OCI-LY7 (cell line): ENCODE measurements around the gene PDK2. TPM values are rescaled to one million over a fixed set of nuclear protein-coding genes. Genes with fewer than 3 reads are reported as not detected.

ENCODE experiments used
- BruUV-seq: library from RNA; stranded (reverse); fragments of 400-500 nt; replicated peaks from 2 replicates; lab custom pipeline; 2021; lab: Mats Ljungman, UMichigan
- CTCF ChIA-PET: fragments of 300-600 bp; sonication (Branson Sonifier 250); formaldehyde crosslinking; loops from one replicate; lab custom pipeline; 2022; ENCODE audit warnings: antibody characterized with exemption; ENCODE audit not compliant: unreplicated experiment; lab: Charles Lee
- POLR2A ChIA-PET: fragments of 300-600 bp; sonication (Branson Sonifier 250); formaldehyde crosslinking; loops from one replicate; lab custom pipeline; 2022; ENCODE audit warnings: antibody characterized with exemption; lab: Charles Lee
- DNase-seq: peaks from one replicate; pipeline ENCODE4 v3.0.0-alpha.2; 2015; ENCODE audit warnings: low spot score
- H2AFZ ChIP-seq: fragments of 200-600 bp; sonication (generic), shearing (Covaris generic); 2 replicates; pipeline ENCODE4 v1.6.1; 2014; ENCODE audit warnings: mild to moderate bottlenecking, antibody characterized with exemption, low read length, moderate library complexity
- H3K27ac ChIP-seq: fragments of 200-600 bp; sonication (generic); 2 replicates; pipeline ENCODE4 v1.5.1; 2014; ENCODE audit warnings: mixed run types, low read depth, mild to moderate bottlenecking, moderate library complexity, low read length, inconsistent platforms; ENCODE audit not compliant: poor library complexity, severe bottlenecking
- H3K36me3 ChIP-seq: fragments of 200-600 bp; sonication (generic); 2 replicates; pipeline ENCODE4 v1.6.1; 2014; ENCODE audit warnings: mild to moderate bottlenecking, antibody characterized with exemption, low read length, moderate library complexity, mixed read lengths; ENCODE audit not compliant: insufficient read depth
- H3K4me1 ChIP-seq: fragments of 200-600 bp; sonication (generic); 2 replicates; pipeline ENCODE4 v1.5.1; 2014; ENCODE audit warnings: mild to moderate bottlenecking, low read length; ENCODE audit not compliant: insufficient read depth, poor library complexity, severe bottlenecking
- H3K4me2 ChIP-seq: fragments of 200-600 bp; sonication (generic); 2 replicates; pipeline ENCODE4 v1.6.1; 2014; ENCODE audit warnings: mild to moderate bottlenecking, low read length
- H3K4me3 ChIP-seq: fragments of 200-600 bp; sonication (generic); 2 replicates; pipeline ENCODE4 v1.5.1; 2014; ENCODE audit warnings: mild to moderate bottlenecking, low read depth, low read length; ENCODE audit not compliant: poor library complexity, severe bottlenecking
- H3K79me2 ChIP-seq: fragments of 200-600 bp; sonication (generic); 2 replicates; pipeline ENCODE4 v1.6.1; 2016; ENCODE audit warnings: low read depth, mild to moderate bottlenecking, low read length, moderate library complexity, mixed read lengths; ENCODE audit not compliant: insufficient read depth
- H3K9me2 ChIP-seq: fragments of 200-600 bp; sonication (generic); 2 replicates; pipeline ENCODE4 v1.6.1; 2016; ENCODE audit warnings: mild to moderate bottlenecking, low read length, mixed read lengths; ENCODE audit not compliant: insufficient read depth
- H3K9me3 ChIP-seq: fragments of 200-600 bp; sonication (generic); 2 replicates; pipeline ENCODE4 v1.6.1; 2014; ENCODE audit warnings: mild to moderate bottlenecking, mixed run types, low read length, mixed read lengths
- H4K20me1 ChIP-seq: fragments of 200-600 bp; sonication (generic); 2 replicates; pipeline ENCODE4 v1.6.1; 2014; ENCODE audit warnings: mild to moderate bottlenecking, antibody characterized with exemption, low read length, moderate library complexity, mixed read lengths; ENCODE audit not compliant: insufficient read depth
- CTCF ChIP-seq: fragments of 200-600 bp; sonication (generic); conservative IDR thresholded peaks from 2 replicates; pipeline ENCODE4 v1.5.1; 2014; ENCODE audit warnings: mild to moderate bottlenecking, antibody characterized with exemption, low read length, moderate library complexity, mixed read lengths
- EZH2phosphoT487 ChIP-seq: fragments of 200-600 bp; sonication (generic); IDR thresholded peaks from 2 replicates; pipeline ENCODE4 v1.6.1; 2018; ENCODE audit warnings: low read depth, borderline replicate concordance, mild to moderate bottlenecking, mixed run types, antibody characterized with exemption, low read length, moderate library complexity, mixed read lengths
- intact Hi-C: fragments of 100-400 bp; cut with micrococcal nuclease; formaldehyde crosslinking; loops from one replicate; pipeline ENCODE4 v1.10.0; 2022; ENCODE audit not compliant: unreplicated experiment
- total RNA-seq, 2 experiments: library from RNA; depleted of rRNA in 1 of 2; stranded (reverse); fragments of >200 nt in 1 of 2; shearing (Covaris generic) in 1 of 2; gene quantifications; 2 replicates each; pipeline ENCODE4 v1.2.3, GENCODE V29; 2014 to 2022

PDK2 gene
- total RNA-seq, 2 experiments from 2014 or later: 21.8 to 27.7 TPM

GRCh38 chr17:50149417-50150353 lies 54.5 kb downstream of the PDK2 start:
- Histone ChIP-seq H4K20me1 (peaks cover 22% of the 10 kb centered on the region), H3K9me2 (no peaks in the 10 kb centered on the region), H3K4me1 (peaks cover 50% of the 10 kb centered on the region), H3K36me3 (peaks cover 43% of the 10 kb centered on the region), H2AFZ (no peak overlapping the region), H3K79me2 (peaks cover 59% of the 10 kb centered on the region), H3K27ac (peak overlapping the region; percentile 87), H3K4me2 (peak overlapping the region; percentile 95), H3K4me3 (peak overlapping the region; percentile 89), H3K9me3 (no peaks in the 10 kb centered on the region)
- TF ChIP-seq CTCF: no peak
- TF ChIP-seq EZH2phosphoT487: no peak
- no TSS peak for BruUV-seq
- ChIA-PET CTCF (no interaction called here), POLR2A (no interaction called here)
- intact Hi-C loops: loop anchor here (2.0 to 10.0 kb wide), 2 partner anchors 55 to 475 kb away; partner anchors contain the start of genes PDK2 and SPOP
- peak; percentile 86 for DNase-seq

GRCh38 chr17:50150354-50151040 lies 55.3 kb downstream of the PDK2 start, which contains the start of gene PPP1R9B:
Gene PPP1R9B, minus strand, starts transcription at chr17:50150677. Its CDS starts 164 bp downstream, at chr17:50150513.
- Histone ChIP-seq H3K9me2 (no peaks in the 10 kb centered on the region), H2AFZ (peak within 1 kb of the TSS; percentile 64; the same call in 1 of the 2 replicates), H3K9me3 (no peaks in the 10 kb centered on the region), H3K36me3 (peaks cover 35% of the 10 kb centered on the region), H3K4me3 (peak within 1 kb of the TSS; percentile 89), H4K20me1 (peaks cover 22% of the 10 kb centered on the region), H3K27ac (peak within 1 kb of the TSS; percentile 87), H3K4me1 (peaks cover 50% of the 10 kb centered on the region), H3K79me2 (peaks cover 53% of the 10 kb centered on the region), H3K4me2 (peak within 1 kb of the TSS; percentile 98)
- no peak for TF ChIP-seq EZH2phosphoT487
- TF ChIP-seq CTCF: no peak
- BruUV-seq: TSS peak; percentile 89
- POLR2A ChIA-PET: interaction anchor here (0.6 kb wide), 3 partner anchors 32 to 129 kb away, joined by 4 to 6 read pairs (median 4); no protein-coding TSS in a partner anchor
- CTCF ChIA-PET: no interaction called here
- intact Hi-C loops: loop anchor here (1.0 to 10.0 kb wide), 3 partner anchors 11 to 476 kb away; partner anchors contain the start of genes PDK2 and SPOP
- DNase-seq: peak; percentile 40
